Fibroblast of skin of left quadriceps (primary cell): ENCODE data around the gene EPO.
A peak's percentile ranks its signal among the peaks of the same experiment; 100 is the strongest.

ENCODE experiments used
- DNase-seq, 2 experiments: peaks; one replicate each; pipeline ENCODE4 v3.0.0-alpha.2; 2013; ENCODE audit warnings: low read depth in 2 of 2

The EPO gene

DNA sequence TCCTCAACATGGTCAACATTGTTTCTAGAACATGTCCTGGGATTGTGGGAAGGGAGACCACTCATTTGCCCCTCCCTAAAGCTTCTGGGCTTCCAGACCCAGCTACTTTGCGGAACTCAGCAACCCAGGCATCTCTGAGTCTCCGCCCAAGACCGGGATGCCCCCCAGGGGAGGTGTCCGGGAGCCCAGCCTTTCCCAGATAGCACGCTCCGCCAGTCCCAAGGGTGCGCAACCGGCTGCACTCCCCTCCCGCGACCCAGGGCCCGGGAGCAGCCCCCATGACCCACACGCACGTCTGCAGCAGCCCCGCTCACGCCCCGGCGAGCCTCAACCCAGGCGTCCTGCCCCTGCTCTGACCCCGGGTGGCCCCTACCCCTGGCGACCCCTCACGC is at the start of gene EPO:
EPO (plus strand) TSS at position 190 of the 392 bp plus-strand sequence. CDS start 513 bp downstream, outside the sequence.
- DNase-seq, result no peak

DNA sequence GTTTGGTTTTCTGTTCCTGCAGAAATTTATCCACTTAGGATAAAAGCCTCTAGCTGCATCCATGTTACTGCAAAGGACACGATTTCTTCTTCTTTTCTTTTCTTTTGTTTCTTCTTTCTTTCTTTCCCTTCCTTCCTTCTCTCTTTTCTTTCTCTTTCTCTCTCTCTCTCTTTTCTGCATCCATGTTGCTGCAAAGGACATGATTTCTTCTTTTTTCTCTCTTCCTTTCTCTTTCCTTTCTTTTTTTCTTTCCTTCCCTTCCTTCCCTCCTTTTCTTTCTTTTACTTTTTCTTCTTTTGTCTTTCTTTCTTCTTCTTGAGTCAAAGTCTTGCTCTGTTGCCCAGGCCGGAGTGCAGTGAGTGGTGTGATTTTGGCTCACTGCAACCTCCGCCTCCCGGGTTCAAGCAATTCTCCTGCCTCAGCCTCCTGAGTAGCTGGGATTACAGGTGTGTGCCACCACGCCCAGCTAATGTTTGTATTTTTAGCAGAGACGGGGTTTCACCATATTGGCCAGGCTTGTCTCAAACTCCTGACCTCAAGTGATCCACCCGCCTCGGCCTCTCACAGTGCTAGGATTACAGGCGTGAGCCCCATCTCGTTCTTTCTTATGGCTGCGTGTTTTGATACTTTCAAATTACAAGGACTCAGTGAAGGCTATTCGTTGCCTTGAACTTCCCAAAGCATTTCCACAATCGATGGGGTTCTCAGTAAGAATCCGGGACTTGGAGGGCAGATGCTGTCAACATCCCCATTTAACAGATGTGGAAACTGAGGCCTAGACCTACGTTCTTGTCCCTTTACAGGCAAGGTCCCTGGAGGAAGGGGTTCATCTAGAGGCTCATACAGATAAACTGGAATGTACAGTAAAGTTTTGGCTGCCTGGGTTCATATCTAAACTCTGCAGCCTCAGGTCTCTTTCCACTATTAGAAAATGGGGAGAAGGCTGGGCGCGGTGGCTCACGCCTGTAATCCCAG is 48.6 kb upstream of the EPO start:
- no peak for DNase-seq

DNA sequence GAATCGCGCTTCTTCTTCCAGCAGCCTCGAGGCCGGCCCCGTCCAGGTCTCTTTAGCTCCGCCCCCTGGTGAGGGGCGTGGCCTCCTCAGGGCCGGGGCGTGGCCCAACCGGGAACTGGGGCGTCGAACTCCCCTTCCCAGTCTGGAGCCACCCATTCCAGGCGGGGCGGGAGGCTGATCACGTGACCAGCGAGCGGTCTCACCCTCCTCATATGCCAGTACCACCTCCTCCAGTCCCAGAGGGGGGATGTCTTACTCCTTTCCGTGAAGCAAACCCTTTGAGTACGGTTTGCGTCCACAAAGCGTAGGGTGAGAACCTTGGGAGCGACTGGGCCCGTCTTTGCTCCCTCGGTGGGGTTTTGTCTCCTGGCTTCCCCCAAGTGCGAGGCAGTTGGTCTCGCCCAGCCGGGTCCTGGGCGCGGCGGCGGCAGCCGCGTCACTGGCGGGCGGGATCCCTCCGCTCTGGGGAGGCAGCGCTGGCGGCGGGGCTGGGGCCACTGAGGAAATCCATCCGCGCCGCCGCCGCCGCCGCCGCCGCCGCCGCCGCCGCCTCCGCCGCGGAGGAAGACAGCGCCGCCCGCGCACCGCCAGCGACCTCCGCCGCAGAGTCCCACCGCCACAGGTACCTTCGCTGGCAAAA is 46.8 kb upstream of the EPO start, which contains the start of gene GNB2:
GNB2 (plus strand) TSS at position 439 of the 640 bp plus-strand sequence. CDS start 2,526 bp downstream, outside the sequence.
- peak; percentile 99 for DNase-seq

DNA sequence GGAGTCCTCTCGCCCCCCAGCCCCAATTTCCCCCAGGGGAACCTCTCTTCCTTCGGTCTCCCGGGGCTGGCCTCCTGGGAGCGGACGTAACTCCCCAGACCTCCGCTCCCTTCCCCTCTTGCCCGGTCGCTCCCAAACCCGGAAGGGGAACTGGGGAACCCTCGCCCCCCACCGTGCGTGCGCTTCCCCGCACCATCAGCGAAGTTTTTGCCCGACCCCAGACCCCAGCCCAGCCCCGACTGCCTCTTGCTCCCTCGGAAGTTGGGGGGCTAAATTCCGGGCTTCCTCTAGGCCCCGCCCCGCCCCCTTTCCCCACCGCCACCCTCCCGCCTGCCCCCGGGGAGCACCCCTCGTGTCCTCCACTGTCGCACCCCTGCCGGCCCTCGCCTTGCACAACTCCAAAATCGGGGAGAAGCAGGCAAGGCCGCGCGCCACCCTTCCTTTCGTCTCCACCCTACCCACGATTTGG is 46.3 kb upstream of the EPO start:
- DNase-seq, result no peak

DNA sequence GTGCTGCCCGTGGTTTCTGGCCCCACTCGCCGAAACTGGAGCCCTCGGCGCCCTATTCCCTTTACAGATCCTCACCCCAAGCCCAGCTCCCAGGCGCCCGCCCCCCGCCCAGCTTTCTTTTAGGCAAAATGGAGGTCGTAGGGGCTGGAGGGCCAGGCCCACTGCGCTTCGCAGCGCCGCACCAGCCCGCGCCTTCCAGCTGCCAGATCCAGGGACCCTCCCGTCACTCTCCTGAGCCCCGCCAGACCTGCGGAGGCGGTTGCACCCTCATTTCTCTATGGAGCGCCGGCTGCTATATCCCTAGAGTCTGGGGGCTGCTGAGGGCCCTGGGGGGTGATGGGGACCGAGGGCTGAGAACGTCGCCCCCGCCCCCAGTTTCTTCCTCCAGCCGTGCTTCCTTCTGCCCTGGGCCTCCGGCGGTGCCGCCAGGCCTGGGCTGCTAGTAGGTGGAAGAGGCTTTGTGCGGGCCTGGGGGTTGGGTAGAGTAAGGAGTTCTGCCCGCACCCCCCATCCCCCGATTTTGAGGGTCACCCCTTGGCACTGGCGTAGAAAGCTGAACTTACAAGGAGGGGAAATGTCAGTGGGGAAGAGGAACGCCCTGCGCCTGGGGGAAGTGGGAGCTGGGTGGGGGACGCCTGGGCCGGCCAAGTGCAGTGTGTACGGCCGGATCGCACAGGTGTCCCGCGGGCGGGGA is 45.7 kb upstream of the EPO start:
- no peak for DNase-seq

DNA sequence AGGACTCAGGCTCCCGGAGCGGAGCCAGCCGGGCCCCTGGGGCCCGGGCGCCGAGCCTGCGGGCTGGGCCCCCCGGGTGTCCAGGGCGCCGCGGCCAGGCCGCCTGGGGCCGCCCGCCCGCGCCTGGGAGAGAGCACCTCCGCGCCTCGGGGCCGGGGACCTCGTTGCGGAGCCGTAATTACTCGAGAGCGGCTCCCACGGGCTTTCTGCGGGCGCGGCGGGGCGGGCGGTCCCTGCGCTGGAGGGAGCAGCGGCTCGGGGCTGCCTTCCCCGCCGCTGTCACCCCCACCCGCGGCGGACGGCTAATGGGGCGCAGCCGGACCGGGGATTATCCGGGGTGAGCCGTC is 45.2 kb upstream of the EPO start:
- no peak for DNase-seq

DNA sequence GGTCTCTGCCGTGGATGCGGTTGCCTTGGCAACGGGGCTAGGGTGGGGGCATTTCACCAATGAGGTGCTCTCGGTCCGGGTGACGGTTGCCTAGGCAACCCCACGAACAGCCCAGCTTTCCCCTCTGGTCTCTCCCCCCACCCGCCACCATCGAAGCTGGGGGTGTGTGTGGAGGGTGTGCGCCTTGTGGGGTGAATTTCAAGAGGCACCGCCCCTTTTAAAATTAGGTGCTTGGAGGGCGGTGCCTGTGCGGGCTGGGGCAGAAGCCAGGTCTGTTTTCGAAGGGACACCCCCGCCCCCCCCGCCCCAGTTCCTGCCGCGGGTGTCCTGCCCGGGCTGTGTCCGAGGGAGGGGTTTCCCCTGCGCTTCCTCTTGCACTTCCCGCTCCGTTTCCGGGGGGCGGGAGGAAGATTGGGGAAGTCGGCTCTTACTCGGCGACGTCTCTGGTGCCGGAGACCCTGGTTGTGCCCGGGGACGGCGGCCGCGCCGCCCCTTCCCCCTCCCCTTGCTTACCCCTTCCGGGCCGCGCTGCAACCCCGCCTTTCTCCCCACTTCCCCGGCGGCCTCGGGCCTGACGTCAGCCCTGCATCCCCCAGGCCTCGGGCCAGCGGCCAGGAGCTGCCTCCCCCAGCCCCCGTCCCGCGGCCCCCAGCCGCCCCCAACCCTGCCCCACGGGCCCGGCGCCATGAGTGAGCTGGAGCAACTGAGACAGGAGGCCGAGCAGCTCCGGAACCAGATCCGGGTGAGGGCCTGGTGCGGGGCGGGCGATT is 44.5 kb upstream of the EPO start:
- peak in 1 of 2 experiments; percentile 20 for DNase-seq

DNA sequence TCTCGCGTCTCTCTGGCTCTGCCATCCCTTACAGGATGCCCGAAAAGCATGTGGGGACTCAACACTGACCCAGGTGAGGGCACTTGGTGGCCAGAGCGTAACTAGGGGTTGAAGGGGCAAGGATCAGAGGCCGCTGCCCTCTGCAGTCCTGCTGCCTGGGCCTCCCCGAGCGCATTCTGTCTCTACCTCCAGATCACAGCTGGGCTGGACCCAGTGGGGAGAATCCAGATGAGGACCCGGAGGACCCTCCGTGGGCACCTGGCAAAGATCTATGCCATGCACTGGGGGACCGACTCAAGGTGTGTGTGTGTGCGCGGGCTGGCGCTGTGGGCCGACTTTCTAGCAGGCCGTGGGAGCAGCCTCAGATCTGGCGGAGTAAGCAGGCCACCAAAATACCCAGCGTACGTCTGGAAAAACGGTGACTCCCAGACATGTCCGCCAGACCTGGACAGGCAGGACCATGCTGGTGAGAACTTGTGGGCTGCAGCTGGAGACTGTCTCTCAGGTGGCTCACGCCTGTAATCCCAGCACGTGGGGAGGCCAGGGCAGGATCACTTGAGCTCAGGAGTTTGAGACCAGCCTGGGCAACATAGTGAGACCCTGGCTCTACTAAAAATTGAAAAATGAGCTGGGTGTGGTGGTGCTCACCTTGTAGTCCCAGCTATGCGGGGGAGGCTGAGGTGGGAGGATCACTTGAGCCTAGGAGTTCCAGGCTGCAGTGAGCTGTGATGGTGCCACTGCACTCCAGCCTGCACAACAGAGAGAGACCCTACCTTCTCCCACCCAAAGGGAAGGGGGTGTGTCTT is 43.6 kb upstream of the EPO start:
- no peak for DNase-seq

DNA sequence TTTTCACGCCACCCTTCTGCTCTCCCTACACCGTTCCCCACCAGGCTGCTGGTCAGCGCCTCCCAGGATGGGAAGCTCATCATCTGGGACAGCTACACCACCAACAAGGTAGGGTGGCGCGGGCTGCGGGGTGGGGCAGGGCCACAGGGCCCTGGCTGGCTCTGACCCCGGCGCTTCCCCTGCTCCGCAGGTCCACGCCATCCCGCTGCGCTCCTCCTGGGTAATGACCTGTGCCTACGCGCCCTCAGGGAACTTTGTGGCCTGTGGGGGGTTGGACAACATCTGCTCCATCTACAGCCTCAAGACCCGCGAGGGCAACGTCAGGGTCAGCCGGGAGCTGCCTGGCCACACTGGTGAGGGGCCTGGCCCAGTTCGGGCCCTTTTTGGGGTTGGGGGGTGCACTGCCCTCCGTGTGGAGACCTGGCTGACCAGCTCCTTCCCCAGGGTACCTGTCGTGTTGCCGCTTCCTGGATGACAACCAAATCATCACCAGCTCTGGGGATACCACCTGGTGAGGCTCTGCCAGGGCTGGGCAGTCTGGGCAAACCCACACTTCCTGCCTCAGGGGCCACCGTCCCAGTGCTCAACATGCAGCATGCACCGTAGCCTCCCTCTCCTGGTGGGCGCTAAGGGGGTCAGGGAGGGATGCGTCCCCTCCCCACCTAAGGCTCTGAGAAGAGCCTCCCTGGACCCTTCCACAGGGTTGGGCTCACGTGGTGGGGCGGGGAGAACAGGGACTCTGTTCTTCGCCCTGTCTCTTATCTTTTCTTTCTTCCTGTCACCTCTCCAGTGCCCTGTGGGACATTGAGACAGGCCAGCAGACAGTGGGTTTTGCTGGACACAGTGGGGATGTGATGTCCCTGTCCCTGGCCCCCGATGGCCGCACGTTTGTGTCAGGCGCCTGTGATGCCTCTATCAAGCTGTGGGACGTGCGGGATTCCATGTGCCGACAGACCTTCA is 42.7 kb upstream of the EPO start:
- no peak for DNase-seq

DNA sequence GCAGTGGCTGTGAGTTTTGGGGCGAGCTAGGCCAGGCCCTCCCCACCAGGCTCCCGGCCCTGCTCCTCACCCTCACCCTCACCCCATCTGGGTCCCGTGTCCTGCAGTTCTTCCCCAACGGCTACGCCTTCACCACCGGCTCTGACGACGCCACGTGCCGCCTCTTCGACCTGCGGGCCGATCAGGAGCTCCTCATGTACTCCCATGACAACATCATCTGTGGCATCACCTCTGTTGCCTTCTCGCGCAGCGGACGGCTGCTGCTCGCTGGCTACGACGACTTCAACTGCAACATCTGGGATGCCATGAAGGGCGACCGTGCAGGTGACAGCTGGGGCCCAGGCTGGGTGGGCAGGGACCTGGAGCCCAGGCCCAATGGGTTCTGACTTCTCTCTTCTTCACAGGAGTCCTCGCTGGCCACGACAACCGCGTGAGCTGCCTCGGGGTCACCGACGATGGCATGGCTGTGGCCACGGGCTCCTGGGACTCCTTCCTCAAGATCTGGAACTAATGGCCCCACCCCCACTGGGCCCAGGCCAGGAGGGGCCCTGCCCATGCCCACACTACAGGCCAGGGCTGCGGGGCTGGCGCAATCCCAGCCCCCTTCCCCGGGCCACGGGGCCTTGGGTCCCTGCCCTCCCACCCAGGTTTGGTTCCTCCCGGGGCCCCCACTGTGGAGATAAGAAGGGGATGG is 41.8 kb upstream of the EPO start:
- DNase-seq, result no peak

DNA sequence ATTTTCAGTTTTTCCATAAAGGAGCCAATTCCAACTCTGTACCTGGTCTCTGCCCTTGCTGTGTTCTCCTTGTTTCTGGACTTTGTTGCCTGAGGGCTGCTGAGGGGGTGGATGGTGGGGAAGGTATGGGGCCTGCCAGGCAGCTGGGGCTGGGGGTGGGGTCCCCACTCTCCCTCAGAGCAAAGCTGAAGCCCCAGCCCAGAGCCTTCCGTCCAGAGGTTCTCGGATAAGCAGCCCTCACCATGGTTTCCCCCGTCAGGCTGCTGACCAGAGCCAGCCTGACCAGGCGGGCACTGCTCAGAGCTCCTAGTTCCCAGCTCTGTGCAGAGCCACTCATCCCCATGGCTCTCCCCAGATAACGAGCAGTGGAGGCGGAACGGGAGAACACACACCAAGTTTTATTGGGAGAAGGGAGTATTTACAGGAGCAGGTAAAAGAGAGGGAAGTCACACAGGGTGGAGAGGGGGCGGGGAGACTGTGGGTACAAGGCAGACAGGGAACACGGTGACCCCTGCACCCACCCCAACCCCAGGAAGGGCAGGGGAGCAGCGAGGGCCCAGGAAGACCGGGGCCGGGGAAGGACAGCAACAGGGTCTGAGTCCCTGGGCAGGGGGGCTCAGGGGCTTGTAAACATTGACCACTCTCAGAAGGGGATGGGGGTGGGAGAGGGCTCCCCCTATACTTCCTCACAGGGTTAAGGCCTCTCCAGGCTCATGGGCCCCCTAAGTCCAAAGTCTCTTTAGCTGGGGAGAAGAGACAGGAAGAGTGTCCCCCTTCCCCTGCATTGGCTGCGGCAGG is 40.9 kb upstream of the EPO start:
- DNase-seq, result no peak

DNA sequence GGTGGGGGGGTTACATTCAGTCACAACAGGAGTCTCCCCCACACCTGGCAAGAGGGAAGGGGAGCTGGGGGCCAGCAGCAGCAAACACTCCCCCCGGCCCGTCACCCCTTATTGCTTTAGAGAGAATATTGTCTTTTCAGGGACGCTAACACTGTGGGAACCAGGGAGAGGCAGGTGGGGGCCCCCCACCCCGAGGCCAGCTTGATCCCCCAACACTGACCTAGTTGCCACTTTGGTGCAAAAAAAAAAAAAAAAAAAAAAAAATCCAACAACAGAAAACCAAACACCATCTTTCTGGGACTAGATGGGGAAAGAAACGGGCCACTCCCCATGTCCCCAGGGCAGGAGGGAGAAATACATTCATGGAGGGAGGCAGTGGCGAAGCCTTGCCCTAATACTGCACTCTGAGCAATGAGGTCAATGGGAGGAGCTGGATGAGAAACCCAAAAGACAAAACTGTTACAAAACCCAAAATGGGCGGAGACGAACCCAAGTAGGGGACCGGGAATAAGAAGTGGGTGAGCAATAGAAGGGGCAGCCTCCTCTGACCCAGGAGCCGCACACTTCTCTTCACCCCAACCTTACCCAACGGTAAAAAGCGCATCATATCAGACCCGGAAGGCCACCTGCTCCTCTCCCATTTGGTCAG is 40.2 kb upstream of the EPO start:
- DNase-seq, result no peak

DNA sequence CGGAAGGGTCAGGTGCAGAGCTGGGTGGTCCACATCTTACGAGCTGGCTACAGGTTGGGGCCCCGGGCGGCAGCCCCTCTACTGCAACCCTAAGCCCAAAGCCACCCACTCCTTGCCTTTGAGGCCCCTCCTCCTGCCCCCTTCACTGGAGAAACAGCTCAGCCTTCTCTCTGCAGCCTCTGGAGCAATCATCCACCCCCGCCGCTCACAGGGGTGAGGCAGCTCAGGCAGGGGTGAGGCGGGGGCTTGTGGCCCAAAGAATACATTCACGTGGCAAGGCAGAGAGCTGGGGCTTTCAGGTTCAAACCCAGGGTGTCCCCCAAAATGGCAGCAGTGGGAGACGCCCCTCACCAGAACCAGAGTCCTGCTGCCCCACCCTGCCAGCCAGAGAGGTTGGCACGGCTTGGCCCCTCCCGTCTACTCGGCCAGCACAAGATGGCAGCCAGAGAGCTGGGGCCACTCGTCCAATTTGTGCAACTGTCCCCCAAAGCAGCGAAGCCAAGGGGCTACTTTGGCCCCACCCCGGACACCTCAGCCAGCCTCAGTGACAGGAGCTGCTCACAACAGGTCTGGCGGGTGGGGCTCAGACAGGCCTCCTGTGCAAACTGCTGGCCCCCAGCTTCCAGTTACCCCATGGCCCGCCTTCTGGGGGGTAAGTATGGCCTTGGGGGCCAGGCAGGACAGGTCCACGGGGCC is 39.5 kb upstream of the EPO start:
- no peak for DNase-seq

DNA sequence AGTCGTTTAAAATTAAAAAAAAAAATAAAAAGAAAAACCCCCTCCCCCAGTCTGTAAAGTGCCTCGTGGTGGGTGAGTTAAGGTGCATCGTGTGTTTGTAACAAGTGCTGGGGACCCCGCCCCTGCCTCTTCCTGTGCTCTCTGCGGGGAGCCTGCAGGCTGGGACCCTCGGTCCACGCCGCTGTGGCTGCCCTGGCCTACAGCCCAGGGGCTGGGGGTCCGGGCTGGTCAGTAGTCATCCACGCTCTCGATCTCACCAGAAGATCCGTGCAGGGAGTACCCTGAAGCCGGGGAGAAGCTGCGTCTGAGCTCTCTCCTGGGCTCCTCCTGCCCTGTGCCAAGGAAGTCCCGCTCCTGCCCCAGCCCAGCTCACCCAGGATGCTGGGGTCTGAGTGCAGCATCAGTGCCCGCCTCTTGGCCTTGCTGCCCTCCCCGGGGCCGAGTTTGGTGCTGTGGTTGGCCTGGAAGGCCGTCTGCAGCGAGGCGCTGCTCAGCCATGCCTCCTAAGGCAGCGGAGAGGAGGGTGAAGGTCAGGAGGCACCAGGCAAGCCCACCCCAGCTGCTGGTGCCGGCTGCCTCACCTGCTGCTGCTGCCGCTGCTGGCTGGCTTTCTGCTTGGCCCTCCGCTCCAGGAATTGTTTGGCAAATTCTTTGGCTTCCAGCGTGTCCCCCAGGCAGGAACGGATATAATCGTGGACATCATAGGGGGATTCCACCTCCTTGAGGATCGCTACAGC is 38.6 kb upstream of the EPO start:
- no peak for DNase-seq

DNA sequence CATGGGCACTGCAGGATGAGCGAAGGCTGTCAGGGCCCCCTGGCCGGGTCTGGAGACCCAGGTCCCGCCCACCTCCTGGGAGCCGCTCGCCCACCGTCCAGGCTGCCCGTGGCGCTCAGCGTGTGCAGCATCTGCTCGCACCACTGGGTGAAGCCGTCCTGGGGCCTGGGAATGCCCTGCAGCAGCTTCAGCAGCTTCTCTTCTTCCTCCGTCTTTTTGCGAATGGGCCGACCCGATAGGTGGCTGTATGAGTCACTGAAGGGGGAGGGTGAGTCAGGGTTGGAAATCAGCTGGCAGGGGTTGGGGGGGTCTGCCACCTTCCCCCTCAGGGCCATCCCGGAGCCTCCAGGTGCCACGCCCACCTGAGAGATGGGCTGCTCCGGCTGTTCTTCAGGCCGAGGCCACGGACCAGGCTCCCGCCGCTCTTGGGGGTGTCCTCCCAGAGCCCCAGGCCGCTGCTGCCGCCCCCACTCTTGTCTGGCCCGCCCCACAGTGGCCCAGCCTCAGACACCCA is 38.0 kb upstream of the EPO start:
- no peak for DNase-seq
